HepG2 (cell line): Measurements from ENCODE around the gene DENND4A. TPM values are rescaled to one million over a fixed set of nuclear protein-coding genes. Genes with fewer than 3 reads are reported as not detected.

Experiments used
- ATAC-seq: fragments of 200-7000 bp; cut with Tn5 transposase; 3 replicates; pipeline ENCODE4 v1.9.1; 2020; ENCODE audit warnings: mild to moderate bottlenecking, moderate library complexity
- BruUV-seq: library from RNA; stranded (reverse); fragments of 400-500 nt; replicated peaks from 2 replicates; lab custom pipeline; 2021; lab: Mats Ljungman, UMichigan
- CTCF ChIA-PET: fragments of 300-600 bp; formaldehyde crosslinking; extraction: SDS; loops from one replicate; lab custom pipeline; 2021; ENCODE audit warnings: low total read pairs, inconsistent platforms, low intra/inter-chr PET ratio; lab: Yijun Ruan, JAX
- POLR2A ChIA-PET: fragments of 350-600 bp; sonication (Branson Sonifier 250); formaldehyde crosslinking; loops from one replicate; lab custom pipeline; 2020; ENCODE audit warnings: antibody characterized with exemption, inconsistent platforms; lab: Yijun Ruan, JAX
- DNase-seq: peaks from one replicate; pipeline ENCODE4 v3.0.0-alpha.2; 2015; ENCODE audit warnings: low spot score
- FAIRE-seq: peaks from 3 replicates; lab custom pipeline; 2011; peaks lifted over from hg19 to GRCh38; lab: Jason Lieb, UNC
- H2AFZ ChIP-seq: one replicate; pipeline ENCODE4 v1.6.1; 2011; ENCODE audit warnings: low read length, inconsistent platforms
- H3K27ac ChIP-seq: fragments of 300-600 bp; 3 replicates; pipeline ENCODE4 v1.8.0; 2011; ENCODE audit warnings: mixed run types, mild to moderate bottlenecking, mixed read lengths, low read length, inconsistent platforms; ENCODE audit not compliant: insufficient read depth; ENCODE audit errors: extremely low read length
- H3K27me3 ChIP-seq, 2 experiments: fragments of 200-600 bp in 1 of 2; 2 replicates in 1 of 2; 3 replicates in 1 of 2; pipeline versions ENCODE4 v1.6.0 to v1.8.0; 2011; ENCODE audit warnings: low read length in 2 of 2, mild to moderate bottlenecking in 2 of 2, moderate library complexity in 2 of 2, inconsistent platforms in 1 of 2; ENCODE audit not compliant: insufficient read depth in 2 of 2, control insufficient read depth in 1 of 2
- H3K36me3 ChIP-seq, 2 experiments: fragments of 200-600 bp in 1 of 2; replicated peaks in 1 of 2; 2 replicates in 1 of 2; 3 replicates in 1 of 2; pipeline versions ENCODE4 v1.5.1 to v1.8.0; 2011; ENCODE audit warnings: low read length in 2 of 2, inconsistent platforms in 1 of 2; ENCODE audit not compliant: insufficient read depth in 2 of 2, control insufficient read depth in 1 of 2
- H3K4me1 ChIP-seq: 2 replicates; pipeline ENCODE4 v1.5.1; 2012; ENCODE audit warnings: low read length, inconsistent platforms; ENCODE audit not compliant: insufficient read depth
- H3K4me2 ChIP-seq: 2 replicates; pipeline ENCODE4 v1.6.0; 2011; ENCODE audit warnings: low read depth, low read length, inconsistent platforms
- H3K4me3 ChIP-seq, 3 experiments: fragments of 200-600 bp in 1 of 3; sonication (generic), shearing (Covaris generic) in 1 of 3; replicated peaks in 1 of 3; 2 replicates each; pipeline ENCODE4 v1.5.1; 2011 to 2016; ENCODE audit warnings: low read length in 3 of 3, inconsistent platforms in 2 of 3, low read depth in 2 of 3, mild to moderate bottlenecking in 2 of 3, control low read depth in 1 of 3, mixed read lengths in 1 of 3; ENCODE audit not compliant: insufficient read depth in 1 of 3
- H3K79me2 ChIP-seq: one replicate; pipeline ENCODE4 v1.6.1; 2011; ENCODE audit warnings: low read length, inconsistent platforms; ENCODE audit not compliant: insufficient read depth
- H3K9ac ChIP-seq: 2 replicates; pipeline ENCODE4 v1.6.0; 2011; ENCODE audit warnings: mild to moderate bottlenecking, low read depth, low read length, inconsistent platforms; ENCODE audit not compliant: insufficient read depth
- H3K9me3 ChIP-seq: 2 replicates; pipeline ENCODE4 v1.5.1; 2012; ENCODE audit warnings: mild to moderate bottlenecking, low read length
- H4K20me1 ChIP-seq: 2 replicates; pipeline ENCODE4 v1.6.0; 2011; ENCODE audit warnings: inconsistent platforms, mild to moderate bottlenecking, low read length, moderate library complexity; ENCODE audit not compliant: insufficient read depth
- ARID5B ChIP-seq: IDR thresholded peaks from 2 replicates; pipeline ENCODE4 v1.4.0; 2020; ENCODE audit warnings: mild to moderate bottlenecking, missing genetic modification reagents
- ATRX ChIP-seq: sonication (generic); formaldehyde crosslinking; IDR thresholded peaks from 2 replicates; pipeline ENCODE4 v1.4.0; 2020; ENCODE audit warnings: missing genetic modification reagents, borderline replicate concordance
- FOXO1 ChIP-seq: sonication (generic); formaldehyde crosslinking; IDR thresholded peaks from 2 replicates; pipeline ENCODE4 v1.4.0; 2020; ENCODE audit warnings: missing genetic modification reagents
- GFI1 ChIP-seq: sonication (generic); formaldehyde crosslinking; IDR thresholded peaks from 2 replicates; pipeline ENCODE4 v1.5.0; 2020; ENCODE audit warnings: missing genetic modification reagents, mild to moderate bottlenecking, borderline replicate concordance
- KAT2B ChIP-seq: fragments of 150-350 bp; IDR thresholded peaks from 2 replicates; pipeline ENCODE4 v1.6.1; 2014; ENCODE audit warnings: low read depth, low read length, borderline replicate concordance
- NCOA2 ChIP-seq: sonication (generic); formaldehyde crosslinking; IDR thresholded peaks from 2 replicates; pipeline ENCODE4 v1.8.0; 2022; ENCODE audit warnings: inconsistent platforms
- RFX3 ChIP-seq: IDR thresholded peaks from 2 replicates; pipeline ENCODE4 v1.6.1; 2016; ENCODE audit warnings: missing biosample characterization, missing genetic modification reagents
- SIX4 ChIP-seq: sonication (generic); formaldehyde crosslinking; IDR thresholded peaks from 2 replicates; pipeline ENCODE4 v1.4.0; 2020; ENCODE audit warnings: missing genetic modification reagents
- TARDBP ChIP-seq: sonication (generic); formaldehyde crosslinking; IDR thresholded peaks from 2 replicates; pipeline ENCODE4 v1.8.0; 2022; ENCODE audit warnings: mild to moderate bottlenecking, missing genetic modification reagents
- ZFP90 ChIP-seq: sonication (generic); formaldehyde crosslinking; IDR thresholded peaks from 2 replicates; pipeline ENCODE4 v1.8.0; 2022; ENCODE audit warnings: missing genetic modification reagents, mild to moderate bottlenecking, inconsistent platforms, borderline replicate concordance
- ZMAT3 ChIP-seq: sonication (generic); formaldehyde crosslinking; conservative IDR thresholded peaks from 2 replicates; pipeline ENCODE4 v1.7.0; 2021; ENCODE audit warnings: missing genetic modification reagents
- ZMYM4 ChIP-seq: sonication (generic); formaldehyde crosslinking; IDR thresholded peaks from 2 replicates; pipeline ENCODE4 v1.8.1; 2023; ENCODE audit warnings: mild to moderate bottlenecking, missing genetic modification reagents
- ZNF232 ChIP-seq: sonication (generic); formaldehyde crosslinking; IDR thresholded peaks from 2 replicates; pipeline ENCODE4 v1.4.0; 2020; ENCODE audit warnings: missing genetic modification reagents, borderline replicate concordance
- ZNF234 ChIP-seq: sonication (generic); formaldehyde crosslinking; conservative IDR thresholded peaks from 2 replicates; pipeline ENCODE4 v1.5.1; 2020; ENCODE audit warnings: mild to moderate bottlenecking, missing genetic modification reagents
- ZNF737 ChIP-seq: sonication (generic); formaldehyde crosslinking; IDR thresholded peaks from 2 replicates; pipeline ENCODE4 v1.5.0; 2020; ENCODE audit warnings: missing genetic modification reagents, mild to moderate bottlenecking, borderline replicate concordance
- ZNF782 ChIP-seq: sonication (generic); formaldehyde crosslinking; IDR thresholded peaks from 2 replicates; pipeline ENCODE4 v1.4.0; 2020; ENCODE audit warnings: missing genetic modification reagents, mild to moderate bottlenecking, borderline replicate concordance
- WGBS: methylation state at CpG from one replicate; pipeline ENCODE4 v1.1.6; 2017; ENCODE audit warnings: low lambda C conversion rate; 5-methylcytosine and 5-hydroxymethylcytosine counted together
- in situ Hi-C: cut with HindIII; loops from 2 replicates; pipeline ENCODE4 v1.10.0; 2017; ENCODE audit warnings: low pct_unique_long_range_greater_than_20kb; ENCODE audit not compliant: extremely low pct_ligation_motif_present
- intact Hi-C: fragments of 100-400 bp; cut with micrococcal nuclease; formaldehyde crosslinking; loops from one replicate; pipeline ENCODE4 v1.10.0; 2022; ENCODE audit not compliant: unreplicated experiment
- polyA plus RNA-seq, 8 experiments: library from polyadenylated mRNA; depleted of rRNA in 3 of 8; stranded (reverse) in 7 of 8; unstranded in 1 of 8; fragments of >200 nt; fragmentation: Illumina TruSeq in 4 of 8; extraction: Trizol in 4 of 8; gene quantifications; 2 replicates each; pipeline versions ENCODE4 v1.2.1 to v1.2.3, GENCODE V29; 2011 to 2016; ENCODE audit warnings: low read depth in 4 of 8, missing spikeins in 1 of 8, mixed read lengths in 1 of 8; ENCODE audit not compliant: insufficient read depth in 1 of 8
- total RNA-seq, 5 experiments: library from RNA; depleted of rRNA; stranded (reverse); fragments of >200 nt; fragmentation: Illumina TruSeq; extraction: Trizol; gene quantifications; 2 replicates each; pipeline ENCODE4 v1.2.3, GENCODE V29; 2016; ENCODE audit warnings: low read depth in 1 of 5

DENND4A gene
- total and polyA plus RNA-seq, 2 of the 13 experiments (the other 11 are each of a cell fraction or from before 2014, with no cell fraction given), result 13.2 to 18.6 TPM

GRCh38 chr15:65785151-65785550, 6.9 kb downstream of the DENND4A start:
- Histone ChIP-seq H3K9me3 (no peaks in the 10 kb centered on the region), H3K27ac (no peak overlapping the region), H3K4me3 (no peak overlapping the region), H3K9ac (no peak overlapping the region), H4K20me1 (peaks cover 13% of the 10 kb centered on the region), H3K36me3 (peaks cover 3 to 8% of the 10 kb centered on the region in 2 experiments; a peak in 3 of 5 replicates), H3K4me1 (peaks cover 54% of the 10 kb centered on the region), H3K4me2 (no peak overlapping the region), H2AFZ (no peak overlapping the region), H3K79me2 (peaks cover 96% of the 10 kb centered on the region), H3K27me3 (no peaks in the 10 kb centered on the region)
- ChIA-PET POLR2A (no interaction called here), CTCF (no interaction called here)
- no peak for TF ChIP-seq SIX4
- no peak for TF ChIP-seq ZMAT3
- TF ChIP-seq GFI1 (CRISPR knock-in tag), result no peak
- TF ChIP-seq ATRX (CRISPR knock-in tag), result no peak
- no peak for TF ChIP-seq ZNF232
- no peak for TF ChIP-seq ZNF234
- TF ChIP-seq ZNF737 (CRISPR knock-in tag), result no peak
- TF ChIP-seq RFX3 (CRISPR knock-in tag), result no peak
- TF ChIP-seq ARID5B (CRISPR knock-in tag), result no peak
- TF ChIP-seq NCOA2, result no peak
- no peak for TF ChIP-seq KAT2B
- no peak for TF ChIP-seq TARDBP (CRISPR knock-in tag)
- TF ChIP-seq ZMYM4 (CRISPR knock-in tag), result no peak
- TF ChIP-seq ZNF782 (CRISPR knock-in tag), result no peak
- no peak for TF ChIP-seq FOXO1
- no peak for TF ChIP-seq ZFP90
- WGBS, result 97% methylated on average over 6 of the region's 6 CpGs
- no TSS peak for BruUV-seq
- in situ Hi-C loops, result no loop called here
- FAIRE-seq (no peak), DNase-seq (no peak), ATAC-seq (no peak)
- intact Hi-C loops, result no loop called here
